ENCODE data around the gene LAMC1. TPM values are rescaled to one million over a fixed set of nuclear protein-coding genes. Genes with fewer than 3 reads are reported as not detected.
A peak's percentile ranks its signal among the peaks of the same experiment; 100 is the strongest.

Gene LAMC1
- polyA plus RNA-seq, 1 donor (not counting 4 experiments of a cell fraction or from before 2014, with no cell fraction given) = 66.6 TPM

DNA sequence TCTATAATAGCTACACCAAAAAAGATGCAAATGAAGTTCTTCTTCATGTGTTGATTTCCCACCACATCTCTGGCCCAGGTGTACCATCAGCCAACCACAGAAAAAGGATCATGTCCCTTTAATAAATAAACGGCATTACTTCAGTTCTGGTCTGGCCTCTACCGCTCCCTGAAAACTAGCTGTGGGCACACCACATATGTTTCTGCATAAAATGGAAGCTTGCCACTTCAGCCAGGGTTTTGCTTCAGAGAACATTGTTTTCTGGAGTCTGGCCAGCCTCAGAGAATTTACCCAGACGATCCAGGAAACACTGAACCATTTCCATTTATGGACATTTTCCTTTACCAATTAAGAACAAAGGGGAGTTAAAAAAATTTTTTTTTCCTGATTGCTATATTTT is 157.0 kb downstream of the LAMC1 start:
- Histone ChIP-seq H3K9me1 (ENCODE audit: control insufficient read depth, extremely low read depth, insufficient read depth, low read length) (no peaks in the 10 kb centered on the region), H3K9ac (ENCODE audit: control insufficient read depth, extremely low read depth, insufficient read depth, low read length) (peak overlapping the region; percentile 80), H3K27me3 (ENCODE audit: control insufficient read depth, extremely low read depth, insufficient read depth, low read length) (no peaks in the 10 kb centered on the region), H3K9me3 (ENCODE audit: control insufficient read depth, low read depth, low read length) (no peaks in the 10 kb centered on the region), H4K20me1 (ENCODE audit: control insufficient read depth, extremely low read depth, insufficient read depth, low read length) (no peaks in the 10 kb centered on the region), H3K4me2 (ENCODE audit: control insufficient read depth, extremely low read depth, insufficient read depth, low read depth, low read length) (peak overlapping the region; percentile 75), H3K4me3 (ENCODE audit: control insufficient read depth in 2 of 3, extremely low read depth in 1 of 3, insufficient read depth in 2 of 3, low read depth in 1 of 3, low read length in 3 of 3) (peak overlapping the region in 2 of 3 experiments; percentile 14 to 29), H3K27ac (ENCODE audit: control insufficient read depth, insufficient read depth, low read length) (peak overlapping the region; percentile 96), H3K79me2 (ENCODE audit: control insufficient read depth, insufficient read depth, low read length) (no peaks in the 10 kb centered on the region), H3K4me1 (ENCODE audit: control insufficient read depth, extremely low read depth, insufficient read depth, low read length) (peaks cover 45% of the 10 kb centered on the region), H2AFZ (ENCODE audit: control insufficient read depth, low read length) (peak overlapping the region; percentile 64), H3K36me3 (ENCODE audit: control insufficient read depth in 2 of 2, extremely low read depth in 1 of 2, insufficient read depth in 2 of 2, low read length in 2 of 2) (no peaks in the 10 kb centered on the region)
- TF ChIP-seq EZH2 (IDR thresholded peaks at IDR 0.05; ENCODE audit: low read length) = no peak
- TF ChIP-seq, protein P1, sequence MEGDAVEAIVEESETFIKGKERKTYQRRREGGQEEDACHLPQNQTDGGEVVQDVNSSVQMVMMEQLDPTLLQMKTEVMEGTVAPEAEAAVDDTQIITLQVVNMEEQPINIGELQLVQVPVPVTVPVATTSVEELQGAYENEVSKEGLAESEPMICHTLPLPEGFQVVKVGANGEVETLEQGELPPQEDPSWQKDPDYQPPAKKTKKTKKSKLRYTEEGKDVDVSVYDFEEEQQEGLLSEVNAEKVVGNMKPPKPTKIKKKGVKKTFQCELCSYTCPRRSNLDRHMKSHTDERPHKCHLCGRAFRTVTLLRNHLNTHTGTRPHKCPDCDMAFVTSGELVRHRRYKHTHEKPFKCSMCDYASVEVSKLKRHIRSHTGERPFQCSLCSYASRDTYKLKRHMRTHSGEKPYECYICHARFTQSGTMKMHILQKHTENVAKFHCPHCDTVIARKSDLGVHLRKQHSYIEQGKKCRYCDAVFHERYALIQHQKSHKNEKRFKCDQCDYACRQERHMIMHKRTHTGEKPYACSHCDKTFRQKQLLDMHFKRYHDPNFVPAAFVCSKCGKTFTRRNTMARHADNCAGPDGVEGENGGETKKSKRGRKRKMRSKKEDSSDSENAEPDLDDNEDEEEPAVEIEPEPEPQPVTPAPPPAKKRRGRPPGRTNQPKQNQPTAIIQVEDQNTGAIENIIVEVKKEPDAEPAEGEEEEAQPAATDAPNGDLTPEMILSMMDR (optimal IDR thresholded peaks at IDR 0.05 in 1 of 3, IDR thresholded peaks at IDR 0.05 in 1 of 3, conservative IDR thresholded peaks at IDR 0.05 in 1 of 3; ENCODE audit: extremely low read depth in 1 of 3, insufficient read depth in 2 of 3, low read length in 3 of 3) = no peak
- FAIRE-seq (no peak), DNase-seq (ENCODE audit: low read depth, low spot score) (no peak)
- dilution Hi-C loops (cut with MboI; ENCODE audit: extremely low pct_ligation_motif_present, low sequenced_read_pairs) = no loop called here

DNA sequence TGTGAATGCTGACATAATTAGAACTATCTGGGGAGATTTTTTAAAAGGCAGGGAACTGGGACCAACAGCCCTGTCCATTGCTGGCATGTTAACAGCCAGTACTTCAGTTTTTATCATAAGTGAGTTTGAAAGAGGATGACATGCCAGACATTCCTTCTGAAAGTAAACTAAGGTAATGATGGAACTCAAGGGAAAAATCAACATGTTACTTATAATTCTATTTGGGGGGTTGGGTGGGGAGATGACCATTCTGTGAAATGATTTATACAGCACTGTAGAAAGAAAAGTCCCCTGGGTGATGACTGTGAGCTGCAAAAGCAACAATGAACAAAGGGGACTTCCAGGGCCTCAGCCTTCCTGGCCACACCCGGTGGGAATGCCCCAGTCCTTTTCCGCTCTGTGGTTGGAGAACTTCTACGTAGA is 157.4 kb downstream of the LAMC1 start:
- H3K27me3 ChIP-seq (ENCODE audit: control insufficient read depth, extremely low read depth, insufficient read depth, low read length) = no peaks in the 10 kb centered on the region
- dilution Hi-C loops (cut with MboI; ENCODE audit: extremely low pct_ligation_motif_present, low sequenced_read_pairs) = no loop called here
- H3K4me3 ChIP-seq (ENCODE audit: control insufficient read depth in 2 of 3, extremely low read depth in 1 of 3, insufficient read depth in 2 of 3, low read depth in 1 of 3, low read length in 3 of 3) = peak overlapping the region in 2 of 3 experiments; percentile 14 to 29
- H3K36me3 ChIP-seq (ENCODE audit: control insufficient read depth in 2 of 2, extremely low read depth in 1 of 2, insufficient read depth in 2 of 2, low read length in 2 of 2) = no peaks in the 10 kb centered on the region
- H3K9me3 ChIP-seq (ENCODE audit: control insufficient read depth, low read depth, low read length) = no peaks in the 10 kb centered on the region
- no peaks in the 10 kb centered on the region for H3K79me2 ChIP-seq (ENCODE audit: control insufficient read depth, insufficient read depth, low read length)
- peaks cover 49% of the 10 kb centered on the region for H3K4me1 ChIP-seq (ENCODE audit: control insufficient read depth, extremely low read depth, insufficient read depth, low read length)
- peak overlapping the region; percentile 96 for H3K27ac ChIP-seq (ENCODE audit: control insufficient read depth, insufficient read depth, low read length)
- no peak overlapping the region for H2AFZ ChIP-seq (ENCODE audit: control insufficient read depth, low read length)
- H3K9ac ChIP-seq (ENCODE audit: control insufficient read depth, extremely low read depth, insufficient read depth, low read length) = peak overlapping the region; percentile 80
- FAIRE-seq = peak; percentile 57
- DNase-seq (ENCODE audit: low read depth, low spot score) = no peak
- no peaks in the 10 kb centered on the region for H3K9me1 ChIP-seq (ENCODE audit: control insufficient read depth, extremely low read depth, insufficient read depth, low read length)
- no peaks in the 10 kb centered on the region for H4K20me1 ChIP-seq (ENCODE audit: control insufficient read depth, extremely low read depth, insufficient read depth, low read length)
- H3K4me2 ChIP-seq (ENCODE audit: control insufficient read depth, extremely low read depth, insufficient read depth, low read depth, low read length) = peak overlapping the region; percentile 75
- TF ChIP-seq, protein P1 (optimal IDR thresholded peaks at IDR 0.05 in 1 of 3, IDR thresholded peaks at IDR 0.05 in 1 of 3, conservative IDR thresholded peaks at IDR 0.05 in 1 of 3; ENCODE audit: extremely low read depth in 1 of 3, insufficient read depth in 2 of 3, low read length in 3 of 3) = no peak

Data from keratinocyte (primary cell).